Activated gamma-delta T cell treated with anti-CD3 and anti-CD28 coated beads, Interleukin-2, amount 50 U/mL, for 16 hours (primary cell): Measurements from ENCODE around the gene BAG3.
"Not testable (repeated sequence)": the region's sequence is repeated elsewhere in the genome, so short reads cannot be mapped to it uniquely, and the experiment has no call there.

ENCODE experiments used
- DNase-seq: peaks from one replicate; pipeline ENCODE4 v3.0.0-alpha.2; 2020; ENCODE audit warnings: low read depth

The BAG3 gene

GRCh38 chr10:119694608-119695007 is 43.4 kb downstream of the BAG3 start:
- DNase-seq: no peak

DNA sequence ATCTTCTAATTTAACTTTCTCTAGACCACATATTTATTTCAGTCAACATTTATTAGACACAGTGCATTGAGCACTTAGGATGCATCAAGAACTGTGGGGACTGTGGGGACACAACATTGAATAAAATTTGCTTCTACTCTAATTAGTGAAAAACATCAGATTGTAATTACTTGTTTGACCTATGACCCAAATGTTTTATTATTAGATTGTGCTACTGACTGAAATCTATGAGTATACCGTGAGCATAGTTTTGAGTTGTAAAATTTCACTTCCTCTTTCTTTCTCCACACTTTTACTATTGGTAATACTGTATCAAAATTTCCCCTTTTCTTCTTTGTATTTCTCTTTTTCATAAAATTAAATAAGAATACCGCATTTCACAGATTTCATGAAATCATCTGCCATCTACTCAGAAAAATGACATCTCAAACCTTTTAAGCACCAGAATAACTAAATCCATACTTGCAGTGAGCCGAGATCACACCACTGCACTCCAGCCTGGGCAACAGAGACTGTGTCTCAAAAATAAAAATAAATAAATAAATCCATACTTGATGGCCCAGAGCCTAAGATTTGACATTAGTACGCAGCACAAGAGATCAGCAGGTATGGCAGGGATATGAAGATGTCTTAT is 49.3 kb downstream of the BAG3 start:
- DNase-seq: no peak

- no peak for DNase-seq
These were observed 50.7 kb downstream of the BAG3 start for GRCh38 chr10:119701861-119702260.

DNA sequence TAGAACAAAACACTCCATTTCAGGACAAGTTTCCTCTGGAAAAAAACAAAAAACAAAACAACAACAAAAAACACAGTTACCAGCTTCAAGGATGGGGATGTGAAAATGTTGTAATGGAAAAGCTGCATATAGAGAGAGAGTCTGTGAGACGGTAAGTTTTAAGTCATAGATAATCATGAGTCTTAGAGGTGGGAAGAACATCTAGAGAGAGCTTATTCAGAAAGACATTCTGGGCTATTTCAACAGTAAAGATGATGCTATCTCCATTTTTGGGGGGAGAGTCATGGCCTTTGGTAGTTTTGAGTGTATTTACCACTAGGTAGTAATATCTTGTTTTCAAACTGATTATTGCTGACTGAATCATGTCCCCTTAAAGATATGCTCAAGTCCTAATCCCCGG is 51.4 kb downstream of the BAG3 start:
- no peak for DNase-seq

DNA sequence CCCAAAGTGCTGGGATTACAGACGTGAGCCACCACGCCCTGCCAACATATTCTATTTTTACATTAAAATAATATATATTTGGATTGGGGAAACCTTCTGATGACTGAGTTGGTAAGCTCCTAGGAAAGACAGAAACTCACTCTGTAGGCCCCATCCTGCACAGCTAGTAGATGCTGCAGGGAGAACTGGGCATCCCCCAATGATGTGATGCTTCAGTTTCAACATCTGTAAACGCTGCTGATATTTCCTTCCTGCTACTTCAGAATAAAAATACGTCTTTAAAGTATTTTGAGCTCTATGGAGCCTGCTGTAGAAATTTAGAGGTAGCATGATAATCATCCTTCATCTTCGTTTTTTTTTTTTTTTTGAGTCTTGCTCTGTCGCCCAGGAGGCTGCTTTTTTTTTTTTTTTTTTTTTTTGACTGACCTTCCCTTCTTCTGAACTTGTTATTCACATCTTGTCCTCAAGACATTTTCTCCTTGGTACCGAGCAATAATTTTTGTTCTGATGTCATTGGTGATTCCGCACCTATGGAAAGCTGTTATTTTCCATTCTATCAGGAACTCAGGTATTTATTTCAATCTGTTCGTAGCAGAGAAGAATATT is 52.8 kb downstream of the BAG3 start:
- no peak for DNase-seq

- no peak for DNase-seq
These were observed 54.3 kb downstream of the BAG3 start for GRCh38 chr10:119705434-119705831.

DNA sequence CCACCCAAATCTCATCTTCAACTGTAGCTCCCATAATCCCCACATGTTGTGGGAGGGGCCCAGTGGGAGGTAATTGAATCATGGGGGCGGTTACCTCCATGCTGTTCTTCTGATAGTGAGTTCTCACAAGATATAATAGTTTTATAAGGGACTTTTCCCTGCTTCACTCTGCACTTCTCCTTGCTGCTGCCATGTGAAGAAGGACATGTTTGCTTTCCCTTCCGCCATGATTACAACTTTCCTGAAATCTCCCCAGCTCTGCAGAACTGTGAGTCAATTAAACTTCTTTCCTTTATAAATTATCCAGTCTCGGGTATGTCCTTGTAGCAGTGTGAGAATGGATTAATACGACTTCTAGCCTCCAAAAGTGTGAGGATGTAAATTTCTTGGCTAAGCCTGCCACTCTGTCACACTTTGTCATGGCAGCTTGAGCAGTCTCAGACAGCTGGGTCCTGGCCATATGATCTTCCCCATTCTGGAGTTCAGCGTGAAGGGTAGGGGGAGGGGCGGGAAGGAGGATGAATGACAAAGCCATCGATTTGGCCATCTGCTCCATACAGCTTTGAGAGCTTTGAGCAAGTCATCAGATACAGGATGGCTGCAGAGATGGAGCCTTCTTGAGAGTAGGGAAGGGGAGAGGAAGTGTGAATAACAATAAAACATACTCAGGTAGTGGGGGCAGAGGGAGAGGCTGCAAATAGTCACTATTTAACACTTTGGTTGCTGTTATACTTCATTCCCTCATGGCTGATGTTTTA is 55.5 kb downstream of the BAG3 start:
- no peak for DNase-seq

DNA sequence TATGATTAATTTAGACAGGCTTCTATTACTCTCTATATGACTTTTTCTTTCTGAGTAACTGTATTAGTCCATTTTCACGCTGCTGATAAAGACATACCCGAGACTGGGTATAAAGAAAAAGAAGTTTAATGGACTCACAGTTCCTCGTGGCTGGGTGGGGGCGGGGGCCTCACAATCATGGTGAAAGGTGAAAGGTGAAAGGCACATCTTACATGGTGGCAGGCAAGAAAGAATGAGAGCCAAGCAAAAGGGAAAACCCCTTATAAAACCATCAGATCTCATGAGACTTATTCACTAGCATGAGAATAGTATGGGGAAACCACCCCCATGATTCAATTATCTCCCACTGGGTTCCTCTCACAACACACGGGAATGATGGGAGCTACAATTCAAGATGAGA is 56.2 kb downstream of the BAG3 start:
- DNase-seq: not testable (repeated sequence)

GRCh38 chr10:119710935-119711334 is 59.8 kb downstream of the BAG3 start:
- not testable (repeated sequence) for DNase-seq

DNA sequence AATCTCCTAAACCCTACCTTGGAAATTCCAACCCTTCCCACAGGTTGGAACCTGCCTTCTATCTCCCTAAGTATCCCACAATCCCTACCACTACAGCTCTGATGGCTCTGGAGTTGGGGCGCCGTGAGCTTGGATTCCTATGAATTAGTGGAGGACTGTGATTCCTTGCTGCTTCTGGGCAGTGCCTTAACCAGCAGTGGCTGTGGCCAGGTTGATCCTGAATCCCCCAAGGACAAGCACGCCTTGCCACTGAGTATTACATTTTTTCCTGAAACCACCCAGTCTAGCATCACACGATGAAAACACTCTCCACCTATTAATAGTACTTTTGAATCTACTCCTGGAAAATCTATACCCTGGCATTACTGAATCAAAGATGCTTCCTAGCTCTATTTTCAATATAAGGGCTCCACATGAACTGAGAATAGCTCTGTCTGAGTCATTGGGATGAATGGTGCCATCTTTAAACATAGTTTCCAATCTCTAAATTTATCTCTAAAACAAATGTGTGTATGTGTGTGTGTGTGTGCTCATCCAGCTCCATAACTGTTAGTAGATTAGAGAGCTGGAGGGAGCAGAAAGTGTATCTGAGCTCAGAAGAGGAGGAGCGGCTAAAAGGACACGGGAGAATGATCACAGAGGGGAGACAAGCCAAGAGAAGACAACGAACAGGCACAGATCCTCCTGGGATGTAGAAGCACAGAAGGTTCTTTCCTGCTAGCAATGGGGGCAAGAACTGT is 62.7 kb downstream of the BAG3 start:
- DNase-seq: no peak

DNA sequence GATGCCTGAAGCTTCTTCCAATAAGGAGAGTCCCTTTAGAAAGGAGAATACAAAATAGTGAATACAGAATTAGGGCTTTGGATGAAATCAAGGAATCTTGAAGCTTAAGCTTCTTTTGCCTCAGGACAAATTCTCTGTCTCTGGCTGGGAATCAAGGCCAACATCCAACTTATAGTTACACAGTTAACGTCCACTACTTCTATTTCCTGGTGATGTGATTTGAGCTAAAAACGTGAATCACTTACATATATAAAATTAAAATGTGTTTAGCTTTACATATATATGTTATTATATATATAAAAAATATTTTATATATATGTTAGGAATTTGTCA is 63.3 kb downstream of the BAG3 start:
- no peak for DNase-seq

- no peak for DNase-seq
These were observed 64.7 kb downstream of the BAG3 start for GRCh38 chr10:119715628-119716505.

- no peak for DNase-seq
These were observed 72.0 kb downstream of the BAG3 start for GRCh38 chr10:119723161-119723560.

- no peak for DNase-seq
These were observed 72.4 kb downstream of the BAG3 start for GRCh38 chr10:119723624-119724023.

DNA sequence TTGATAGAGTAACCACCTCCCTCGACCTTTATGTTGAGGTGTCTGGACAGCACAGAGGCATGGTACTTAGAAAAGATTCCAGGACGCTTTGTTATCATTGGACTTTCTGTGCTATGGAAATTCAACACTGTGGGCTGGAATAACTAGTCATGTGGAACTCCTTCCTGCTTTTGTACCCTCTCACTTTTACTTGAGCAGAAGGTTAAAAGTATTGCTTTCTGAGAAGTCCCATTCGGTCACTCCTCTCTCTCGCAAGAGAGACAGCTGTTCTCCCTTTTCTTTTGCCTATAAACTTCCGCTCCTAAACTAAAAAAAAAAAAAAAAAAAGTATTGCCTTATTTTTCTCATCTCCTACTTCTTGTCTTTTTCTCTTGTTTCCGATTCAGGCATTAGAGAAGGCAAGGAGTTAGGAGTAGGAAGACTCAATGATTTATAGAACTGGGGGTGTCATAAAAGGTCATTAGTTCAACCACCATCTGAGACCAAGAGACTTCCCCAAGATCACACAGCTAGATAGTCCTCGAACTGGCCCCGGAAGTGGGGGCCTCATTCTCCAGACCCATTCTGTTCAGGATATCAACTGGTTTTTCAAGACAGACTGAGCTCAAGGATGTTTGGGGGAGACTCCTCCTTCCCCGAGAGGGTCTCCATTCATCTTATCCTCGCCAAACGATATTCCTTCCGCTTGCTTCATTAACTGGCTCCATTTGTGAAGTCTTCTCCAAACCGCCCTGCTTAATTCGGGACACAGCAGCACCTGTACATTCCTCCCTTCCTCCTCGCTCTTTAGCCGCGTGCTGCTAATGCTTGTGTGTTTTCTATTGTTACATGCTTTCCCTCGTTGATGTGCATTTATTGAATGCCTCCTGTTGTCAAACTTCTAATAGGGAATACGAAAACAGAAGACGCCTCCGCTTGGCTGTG is 73.7 kb downstream of the BAG3 start:
- no peak for DNase-seq

GRCh38 chr10:119725517-119725827 is 74.3 kb downstream of the BAG3 start:
- DNase-seq: no peak

DNA sequence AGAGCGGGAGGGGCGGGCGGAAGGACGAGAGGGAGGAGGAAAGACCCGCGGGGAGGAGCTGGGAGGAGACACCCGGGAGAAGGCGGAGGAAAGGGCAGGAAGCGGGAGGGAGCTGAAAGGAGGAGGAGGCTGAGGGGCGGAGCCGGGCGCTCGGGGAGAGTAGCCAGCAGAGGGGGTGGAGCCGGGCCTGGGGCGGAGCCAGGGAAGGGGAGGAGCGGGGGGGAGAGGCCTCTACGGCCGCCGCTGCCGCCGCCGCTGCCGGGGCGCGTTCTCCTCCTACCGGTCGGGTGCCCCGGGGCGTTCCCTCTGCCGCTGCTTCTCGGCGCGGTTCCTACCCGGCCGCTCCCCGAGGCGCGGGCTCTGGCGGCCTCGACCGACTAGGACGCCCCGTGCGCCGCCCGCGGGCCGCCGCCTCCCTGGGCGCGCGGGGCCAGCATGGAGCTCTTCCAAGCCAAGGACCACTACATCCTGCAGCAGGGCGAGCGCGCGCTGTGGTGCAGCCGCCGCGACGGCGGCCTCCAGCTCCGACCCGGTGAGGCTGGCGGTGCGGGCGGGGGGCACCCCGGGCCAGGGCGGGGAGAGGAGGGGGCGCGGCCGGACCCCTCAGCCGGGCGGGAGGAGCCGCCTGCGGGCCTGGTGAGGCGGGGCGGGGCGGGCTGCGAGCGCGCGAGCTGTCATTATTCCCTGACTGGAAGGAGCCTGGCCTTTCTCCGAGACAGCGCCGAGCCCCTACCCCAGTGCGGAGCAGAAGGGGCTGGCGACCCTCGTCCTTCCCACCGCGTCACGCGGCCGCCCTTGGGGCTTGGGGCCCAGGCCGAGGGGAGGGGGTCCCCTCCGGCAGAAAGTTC is 74.9 kb downstream of the BAG3 start, which contains the start of gene INPP5F:
Gene INPP5F (plus strand): TSS at position 223 of the 848 bp plus-strand sequence. CDS start 213 bp downstream, at position 436.
- DNase-seq: peak; percentile 98

- DNase-seq: no peak
These were observed 75.6 kb downstream of the BAG3 start for GRCh38 chr10:119726676-119727261.
